Measurements from ENCODE around the gene NYNRIN. TPM values are rescaled to one million over a fixed set of nuclear protein-coding genes. Genes with fewer than 3 reads are reported as not detected.

NYNRIN gene
- total and polyA plus RNA-seq, 10 of the 15 experiments (the other 5 are each of a cell fraction or from before 2014, with no cell fraction given) = under 0.01 to 0.15 (median 0.01) TPM; not detected in 5

DNA sequence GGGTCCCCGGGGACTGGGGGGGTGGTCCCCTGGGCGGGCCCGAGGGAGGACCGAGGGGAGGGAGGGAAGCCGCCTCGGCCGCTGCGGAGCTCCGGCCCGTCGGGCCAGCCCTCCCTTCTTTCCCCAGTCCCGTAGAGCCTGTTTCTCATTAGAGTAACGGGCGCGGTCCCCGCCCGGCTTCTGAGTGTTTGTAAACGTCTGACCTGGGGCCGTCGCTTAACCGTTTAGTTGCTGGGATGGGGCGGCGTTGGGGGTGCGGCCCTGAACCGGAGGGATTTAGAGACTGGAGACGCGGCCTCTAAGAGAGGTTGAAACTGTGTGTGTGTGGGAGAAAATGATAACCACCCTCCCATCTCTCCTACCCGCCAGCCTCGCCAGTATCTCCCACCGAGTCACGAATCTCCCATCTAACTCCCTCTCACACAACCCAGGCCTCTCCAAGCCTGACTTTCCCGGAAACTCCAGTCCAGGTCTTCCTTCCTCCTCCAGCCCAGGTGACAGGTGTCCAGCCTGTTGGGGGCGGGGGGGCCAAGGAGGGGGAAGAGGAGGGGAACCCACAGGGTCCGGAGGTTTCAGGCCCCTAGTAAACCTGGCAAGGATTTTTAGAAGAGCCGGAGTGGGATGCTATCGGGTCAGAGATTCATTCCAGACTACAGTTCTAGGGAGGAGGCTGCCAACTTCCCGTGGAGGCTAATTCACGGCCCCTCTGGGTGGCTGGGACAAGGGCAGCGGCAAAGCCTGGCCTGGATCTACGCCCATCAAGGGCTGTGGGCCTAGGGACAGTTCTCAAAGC lies 31.9 kb upstream of the NYNRIN start (continued):
- TF ChIP-seq, protein P1, sequence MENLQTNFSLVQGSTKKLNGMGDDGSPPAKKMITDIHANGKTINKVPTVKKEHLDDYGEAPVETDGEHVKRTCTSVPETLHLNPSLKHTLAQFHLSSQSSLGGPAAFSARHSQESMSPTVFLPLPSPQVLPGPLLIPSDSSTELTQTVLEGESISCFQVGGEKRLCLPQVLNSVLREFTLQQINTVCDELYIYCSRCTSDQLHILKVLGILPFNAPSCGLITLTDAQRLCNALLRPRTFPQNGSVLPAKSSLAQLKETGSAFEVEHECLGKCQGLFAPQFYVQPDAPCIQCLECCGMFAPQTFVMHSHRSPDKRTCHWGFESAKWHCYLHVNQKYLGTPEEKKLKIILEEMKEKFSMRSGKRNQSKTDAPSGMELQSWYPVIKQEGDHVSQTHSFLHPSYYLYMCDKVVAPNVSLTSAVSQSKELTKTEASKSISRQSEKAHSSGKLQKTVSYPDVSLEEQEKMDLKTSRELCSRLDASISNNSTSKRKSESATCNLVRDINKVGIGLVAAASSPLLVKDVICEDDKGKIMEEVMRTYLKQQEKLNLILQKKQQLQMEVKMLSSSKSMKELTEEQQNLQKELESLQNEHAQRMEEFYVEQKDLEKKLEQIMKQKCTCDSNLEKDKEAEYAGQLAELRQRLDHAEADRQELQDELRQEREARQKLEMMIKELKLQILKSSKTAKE (IDR thresholded peaks at IDR 0.05; ENCODE audit: low read depth, poor library complexity, severe bottlenecking) = no peak
- TF ChIP-seq TCF3 (IDR thresholded peaks at IDR 0.05; ENCODE audit: borderline replicate concordance, insufficient read depth, low read depth, low read length) (peak; percentile 86; the same call in 1 of the 2 replicates), NFXL1 (IDR thresholded peaks at IDR 0.05; ENCODE audit: borderline replicate concordance) (no peak), MTA3 (IDR thresholded peaks at IDR 0.05; ENCODE audit: borderline replicate concordance, low read length) (no peak), SMC3 (IDR thresholded peaks at IDR 0.05; ENCODE audit: borderline replicate concordance, low read length) (0 out of 2 replicates have a peak, but pooled peaks have one; percentile 9), ZBTB4 (CRISPR knock-in tag; IDR thresholded peaks at IDR 0.05) (no peak), SREBF1 (IDR thresholded peaks at IDR 0.05; ENCODE audit: low read length) (no peak), MXI1 (IDR thresholded peaks at IDR 0.05; ENCODE audit: low read depth, low read length) (0 out of 2 replicates have a peak, but pooled peaks have one; percentile 7), RCOR1 (conservative IDR thresholded peaks at IDR 0.05; ENCODE audit: low read depth, low read length) (no peak), EGR1 (IDR thresholded peaks at IDR 0.05; ENCODE audit: borderline replicate concordance in 1 of 2, low read depth in 2 of 2, low read length in 2 of 2) (peak in 1 of 2 experiments; percentile 63; a peak in 1 of 3 replicates), PAX8 (IDR thresholded peaks at IDR 0.05) (no peak), EP300 (IDR thresholded peaks at IDR 0.05; ENCODE audit: borderline replicate concordance in 1 of 2, control insufficient read depth in 1 of 2, low read depth in 2 of 2, low read length in 2 of 2) (peak; percentile 29 to 31; a peak in 1 of 4 replicates), ZNF622 (IDR thresholded peaks at IDR 0.05) (no peak), CHD1 (IDR thresholded peaks at IDR 0.05; ENCODE audit: low read depth, low read length) (no peak), BACH1 (IDR thresholded peaks at IDR 0.05; ENCODE audit: borderline replicate concordance) (peak; percentile 36; the same call in 1 of the 2 replicates), YBX1 (IDR thresholded peaks at IDR 0.05) (no peak)
- TF ChIP-seq, protein P2, sequence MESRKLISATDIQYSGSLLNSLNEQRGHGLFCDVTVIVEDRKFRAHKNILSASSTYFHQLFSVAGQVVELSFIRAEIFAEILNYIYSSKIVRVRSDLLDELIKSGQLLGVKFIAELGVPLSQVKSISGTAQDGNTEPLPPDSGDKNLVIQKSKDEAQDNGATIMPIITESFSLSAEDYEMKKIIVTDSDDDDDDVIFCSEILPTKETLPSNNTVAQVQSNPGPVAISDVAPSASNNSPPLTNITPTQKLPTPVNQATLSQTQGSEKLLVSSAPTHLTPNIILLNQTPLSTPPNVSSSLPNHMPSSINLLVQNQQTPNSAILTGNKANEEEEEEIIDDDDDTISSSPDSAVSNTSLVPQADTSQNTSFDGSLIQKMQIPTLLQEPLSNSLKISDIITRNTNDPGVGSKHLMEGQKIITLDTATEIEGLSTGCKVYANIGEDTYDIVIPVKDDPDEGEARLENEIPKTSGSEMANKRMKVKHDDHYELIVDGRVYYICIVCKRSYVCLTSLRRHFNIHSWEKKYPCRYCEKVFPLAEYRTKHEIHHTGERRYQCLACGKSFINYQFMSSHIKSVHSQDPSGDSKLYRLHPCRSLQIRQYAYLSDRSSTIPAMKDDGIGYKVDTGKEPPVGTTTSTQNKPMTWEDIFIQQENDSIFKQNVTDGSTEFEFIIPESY (IDR thresholded peaks at IDR 0.05) = no peak
- TF ChIP-seq, protein P3, sequence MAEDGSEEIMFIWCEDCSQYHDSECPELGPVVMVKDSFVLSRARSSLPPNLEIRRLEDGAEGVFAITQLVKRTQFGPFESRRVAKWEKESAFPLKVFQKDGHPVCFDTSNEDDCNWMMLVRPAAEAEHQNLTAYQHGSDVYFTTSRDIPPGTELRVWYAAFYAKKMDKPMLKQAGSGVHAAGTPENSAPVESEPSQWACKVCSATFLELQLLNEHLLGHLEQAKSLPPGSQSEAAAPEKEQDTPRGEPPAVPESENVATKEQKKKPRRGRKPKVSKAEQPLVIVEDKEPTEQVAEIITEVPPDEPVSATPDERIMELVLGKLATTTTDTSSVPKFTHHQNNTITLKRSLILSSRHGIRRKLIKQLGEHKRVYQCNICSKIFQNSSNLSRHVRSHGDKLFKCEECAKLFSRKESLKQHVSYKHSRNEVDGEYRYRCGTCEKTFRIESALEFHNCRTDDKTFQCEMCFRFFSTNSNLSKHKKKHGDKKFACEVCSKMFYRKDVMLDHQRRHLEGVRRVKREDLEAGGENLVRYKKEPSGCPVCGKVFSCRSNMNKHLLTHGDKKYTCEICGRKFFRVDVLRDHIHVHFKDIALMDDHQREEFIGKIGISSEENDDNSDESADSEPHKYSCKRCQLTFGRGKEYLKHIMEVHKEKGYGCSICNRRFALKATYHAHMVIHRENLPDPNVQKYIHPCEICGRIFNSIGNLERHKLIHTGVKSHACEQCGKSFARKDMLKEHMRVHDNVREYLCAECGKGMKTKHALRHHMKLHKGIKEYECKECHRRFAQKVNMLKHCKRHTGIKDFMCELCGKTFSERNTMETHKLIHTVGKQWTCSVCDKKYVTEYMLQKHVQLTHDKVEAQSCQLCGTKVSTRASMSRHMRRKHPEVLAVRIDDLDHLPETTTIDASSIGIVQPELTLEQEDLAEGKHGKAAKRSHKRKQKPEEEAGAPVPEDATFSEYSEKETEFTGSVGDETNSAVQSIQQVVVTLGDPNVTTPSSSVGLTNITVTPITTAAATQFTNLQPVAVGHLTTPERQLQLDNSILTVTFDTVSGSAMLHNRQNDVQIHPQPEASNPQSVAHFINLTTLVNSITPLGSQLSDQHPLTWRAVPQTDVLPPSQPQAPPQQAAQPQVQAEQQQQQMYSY (CRISPR knock-in tag; IDR thresholded peaks at IDR 0.05) = no peak
